Activated naive CD4-positive, alpha-beta T cell treated with anti-CD3 and anti-CD28 coated beads, Interleukin-2, amount 50 U/mL, for 72 hours (primary cell): ENCODE results near the gene RMC1. TPM values are rescaled to one million over a fixed set of nuclear protein-coding genes. Genes with fewer than 3 reads are reported as not detected.

Experiments used
- ATAC-seq, 2 donors: fragments of 150-1000 bp; cut with Tn5 transposase; 2 replicates each; pipeline ENCODE4 v1.10.0; 2021; ENCODE audit warnings: mild to moderate bottlenecking in 2 of 2, moderate library complexity in 2 of 2
- DNase-seq, 2 donors: peaks; one replicate each; pipeline ENCODE4 v3.0.0; 2021 to 2022; ENCODE audit warnings: low spot score in 2 of 2
- H3K27ac Mint-ChIP-seq, 2 donors: one replicate each; pipeline ENCODE4 v1.8.0; 2022; ENCODE audit warnings: mild to moderate bottlenecking in 2 of 2, mixed read lengths in 2 of 2
- H3K36me3 Mint-ChIP-seq, 2 donors: one replicate each; pipeline ENCODE4 v1.8.0; 2022; ENCODE audit warnings: mixed read lengths in 2 of 2
- H3K9me3 Mint-ChIP-seq, 2 donors: one replicate each; pipeline ENCODE4 v1.8.0; 2022; ENCODE audit warnings: mixed read lengths in 2 of 2
- total RNA-seq, 2 donors: library from RNA; stranded (reverse); gene quantifications; one replicate each; pipeline ENCODE4 v1.2.3, GENCODE V29; 2022

The RMC1 gene
- total RNA-seq, 2 donors from 2014 or later, result 31.3 to 54.0 TPM

GRCh38 chr18:23519734-23520133 lies 16.4 kb downstream of the RMC1 start:
- no peak for ATAC-seq

GRCh38 chr18:23521271-23521670 lies 18.0 kb downstream of the RMC1 start:
- H3K27ac Mint-ChIP-seq, result peak overlapping the region in 1 of 2 donors; percentile 58
- no peak for ATAC-seq
- no peak for DNase-seq
- peaks cover 0 to 27% of the 10 kb centered on the region in 2 donors for H3K36me3 Mint-ChIP-seq
- H3K9me3 Mint-ChIP-seq, result no peaks in the 10 kb centered on the region

More at GRCh38 chr18:23519734-23520133, 16.4 kb downstream of the RMC1 start:
- H3K9me3 Mint-ChIP-seq, result no peaks in the 10 kb centered on the region
- H3K27ac Mint-ChIP-seq, result peak overlapping the region in 1 of 2 donors; percentile 57
- no peak for DNase-seq
- H3K36me3 Mint-ChIP-seq, result peaks cover 0 to 22% of the 10 kb centered on the region in 2 donors

- H3K36me3 Mint-ChIP-seq, result peaks cover 0 to 27% of the 10 kb centered on the region in 2 donors
- peak overlapping the region in 1 of 2 donors; percentile 77 for H3K27ac Mint-ChIP-seq
- DNase-seq (no peak), ATAC-seq (no peak)
- no peaks in the 10 kb centered on the region for H3K9me3 Mint-ChIP-seq
These were observed 18.6 kb downstream of the RMC1 start for GRCh38 chr18:23521907-23522306.

- H3K9me3 Mint-ChIP-seq, result no peaks in the 10 kb centered on the region
- H3K27ac Mint-ChIP-seq, result peak overlapping the region in 1 of 2 donors; percentile 77
- H3K36me3 Mint-ChIP-seq, result peaks cover 0 to 27% of the 10 kb centered on the region in 2 donors
- ATAC-seq (no peak), DNase-seq (no peak)
These were observed 20.3 kb downstream of the RMC1 start for GRCh38 chr18:23523429-23524212.

- Mint-ChIP-seq H3K27ac (no peak overlapping the region), H3K36me3 (peaks cover 4 to 34% of the 10 kb centered on the region in 2 donors), H3K9me3 (no peaks in the 10 kb centered on the region)
- DNase-seq, result no peak
- no peak for ATAC-seq
These were observed 20.9 kb downstream of the RMC1 start for GRCh38 chr18:23524213-23524707.

- peaks cover 7 to 23% of the 10 kb centered on the region in 2 donors for H3K36me3 Mint-ChIP-seq
- DNase-seq, result no peak
- no peaks in the 10 kb centered on the region for H3K9me3 Mint-ChIP-seq
- H3K27ac Mint-ChIP-seq, result peak overlapping the region in 1 of 2 donors; percentile 74
- no peak for ATAC-seq
These were observed 23.3 kb downstream of the RMC1 start for GRCh38 chr18:23526501-23527063.

GRCh38 chr18:23528580-23529472 lies 25.5 kb downstream of the RMC1 start:
- Mint-ChIP-seq H3K36me3 (peaks cover 7 to 17% of the 10 kb centered on the region in 2 donors), H3K9me3 (no peaks in the 10 kb centered on the region), H3K27ac (peak overlapping the region; percentile 68 to 85)
- no peak for ATAC-seq
- no peak for DNase-seq

- Mint-ChIP-seq H3K36me3 (peaks cover 7 to 17% of the 10 kb centered on the region in 2 donors), H3K27ac (peak overlapping the region; percentile 31 to 68), H3K9me3 (no peaks in the 10 kb centered on the region)
- ATAC-seq (peak; percentile 81 to 94), DNase-seq (no peak)
These were observed 26.3 kb downstream of the RMC1 start for GRCh38 chr18:23529604-23530003.

GRCh38 chr18:23530195-23530594 lies 26.9 kb downstream of the RMC1 start:
- Mint-ChIP-seq H3K36me3 (peaks cover 7 to 17% of the 10 kb centered on the region in 2 donors), H3K9me3 (no peaks in the 10 kb centered on the region), H3K27ac (peak overlapping the region; percentile 6 to 68)

GRCh38 chr18:23531912-23532311 lies 28.6 kb downstream of the RMC1 start:
- H3K27ac Mint-ChIP-seq, result peak overlapping the region in 1 of 2 donors; percentile 27
- ATAC-seq, result no peak
- peaks cover 7 to 11% of the 10 kb centered on the region in 2 donors for H3K36me3 Mint-ChIP-seq
- no peak for DNase-seq
- no peaks in the 10 kb centered on the region for H3K9me3 Mint-ChIP-seq

More at GRCh38 chr18:23530195-23530594, 26.9 kb downstream of the RMC1 start:
- DNase-seq, result no peak
- no peak for ATAC-seq

GRCh38 chr18:23532848-23533247 lies 29.5 kb downstream of the RMC1 start:
- Mint-ChIP-seq H3K9me3 (no peaks in the 10 kb centered on the region), H3K27ac (peak overlapping the region; percentile 27 to 73), H3K36me3 (peaks cover 7 to 11% of the 10 kb centered on the region in 2 donors)
- DNase-seq, result no peak
- ATAC-seq, result no peak

GRCh38 chr18:23534276-23534675 lies 31.0 kb downstream of the RMC1 start:
- DNase-seq, result no peak
- no peak for ATAC-seq
- H3K27ac Mint-ChIP-seq, result peak overlapping the region in 1 of 2 donors; percentile 7

GRCh38 chr18:23536204-23536603 lies 32.9 kb downstream of the RMC1 start:
- no peaks in the 10 kb centered on the region for H3K9me3 Mint-ChIP-seq
- DNase-seq (no peak), ATAC-seq (no peak)
- peaks cover 13 to 25% of the 10 kb centered on the region in 2 donors for H3K36me3 Mint-ChIP-seq
- H3K27ac Mint-ChIP-seq, result no peak overlapping the region

More at GRCh38 chr18:23534276-23534675, 31.0 kb downstream of the RMC1 start:
- peaks cover 3 to 11% of the 10 kb centered on the region in 2 donors for H3K36me3 Mint-ChIP-seq
- no peaks in the 10 kb centered on the region for H3K9me3 Mint-ChIP-seq

GRCh38 chr18:23537274-23537673 lies 34.0 kb downstream of the RMC1 start:
- Mint-ChIP-seq H3K27ac (peak overlapping the region in 1 of 2 donors; percentile 62), H3K9me3 (no peaks in the 10 kb centered on the region), H3K36me3 (peaks cover 15 to 30% of the 10 kb centered on the region in 2 donors)
- no peak for DNase-seq
- ATAC-seq, result peak in 1 of 2 donors; percentile 26

GRCh38 chr18:23538001-23538400 lies 34.7 kb downstream of the RMC1 start:
- DNase-seq (no peak), ATAC-seq (no peak)
- Mint-ChIP-seq H3K27ac (no peak overlapping the region), H3K36me3 (peaks cover 20 to 35% of the 10 kb centered on the region in 2 donors), H3K9me3 (no peaks in the 10 kb centered on the region)

- no peak for ATAC-seq
- no peaks in the 10 kb centered on the region for H3K9me3 Mint-ChIP-seq
- DNase-seq, result no peak
- H3K27ac Mint-ChIP-seq, result peak overlapping the region in 1 of 2 donors; percentile 38
- H3K36me3 Mint-ChIP-seq, result peaks cover 20 to 35% of the 10 kb centered on the region in 2 donors
These were observed 35.6 kb downstream of the RMC1 start for GRCh38 chr18:23538870-23539269.
